GM19467 (cell line): Measurements from ENCODE around the gene SLFN12.
"Not testable (repeated sequence)": the region's sequence is repeated elsewhere in the genome, so short reads cannot be mapped to it uniquely, and the experiment has no call there.

Source experiments
- ATAC-seq: cut with Tn5 transposase; IDR thresholded peaks from one replicate; pipeline ENCODE4 v1.9.1; 2021; ENCODE audit warnings: mild to moderate bottlenecking, moderate library complexity; ENCODE audit not compliant: unreplicated experiment

SLFN12 gene

GRCh38 chr17:35414247-35414646 is 18.1 kb downstream of the SLFN12 start:
- ATAC-seq, result no peak

DNA sequence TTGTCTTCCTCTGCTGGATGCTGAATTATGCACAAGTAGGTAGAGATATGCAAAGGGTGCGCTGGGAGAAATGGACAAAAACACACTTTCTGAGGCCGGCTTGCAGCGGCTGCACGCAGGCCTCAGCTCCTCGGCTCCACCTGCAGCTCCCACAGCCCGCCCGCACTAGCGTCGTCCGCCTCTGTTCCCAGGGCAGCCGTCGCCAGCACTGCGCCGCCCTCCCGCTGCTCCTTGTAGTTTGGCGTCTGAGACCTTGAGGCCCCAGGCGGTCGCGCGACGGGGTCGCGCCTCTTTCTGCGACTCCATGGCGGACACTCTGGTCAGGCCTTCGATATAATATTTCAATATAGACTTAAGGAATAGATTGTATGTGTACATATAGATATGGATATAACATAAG is 24.8 kb downstream of the SLFN12 start:
- ATAC-seq, result no peak

- ATAC-seq, result no peak
Measured at GRCh38 chr17:35406568-35406967, 25.7 kb downstream of the SLFN12 start.

GRCh38 chr17:35404360-35404759 is 27.9 kb downstream of the SLFN12 start:
- no peak for ATAC-seq

- ATAC-seq, result not testable (repeated sequence)
Measured at GRCh38 chr17:35393783-35394182, 38.5 kb downstream of the SLFN12 start.

- no peak for ATAC-seq
Measured at GRCh38 chr17:35390663-35391062, 41.6 kb downstream of the SLFN12 start.

DNA sequence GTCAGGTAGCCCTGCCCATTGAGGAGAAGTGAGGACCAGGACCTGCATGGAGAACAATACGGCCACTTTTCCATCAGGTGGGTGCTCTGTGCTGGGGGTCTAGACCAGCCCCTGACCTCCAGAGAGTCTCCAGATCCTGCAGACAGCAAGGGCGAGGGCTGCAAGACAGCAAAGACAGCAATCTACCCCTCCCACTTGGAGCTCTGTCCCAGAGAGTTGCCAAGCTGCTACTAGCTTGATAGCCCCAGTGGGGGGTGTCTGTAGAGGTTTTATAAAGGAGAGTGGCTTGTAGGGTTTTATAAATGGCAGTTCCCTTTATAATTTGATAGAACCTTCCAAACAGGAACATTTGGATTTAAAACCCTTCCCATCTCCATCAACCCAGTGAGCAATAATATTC is 42.1 kb downstream of the SLFN12 start:
- no peak for ATAC-seq

DNA sequence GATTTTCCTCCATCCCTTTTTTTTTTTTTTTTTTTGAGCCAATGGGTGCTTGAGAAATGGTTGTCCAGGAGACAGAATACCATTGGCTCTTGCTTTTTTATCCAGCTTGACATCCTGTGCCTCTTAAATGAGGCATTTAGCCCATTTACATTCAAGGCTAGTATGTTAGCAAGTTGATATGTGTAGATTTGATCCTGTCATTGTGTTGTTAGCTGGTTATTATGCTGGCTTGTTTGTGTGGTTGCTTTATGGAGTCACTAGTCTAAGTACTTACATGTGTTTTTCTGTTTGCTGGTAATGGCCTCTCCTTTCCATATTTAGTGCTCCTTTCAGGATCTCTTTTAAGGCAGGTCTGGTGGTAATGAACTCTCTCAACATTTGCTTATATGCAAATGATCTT is 44.8 kb downstream of the SLFN12 start:
- no peak for ATAC-seq

- ATAC-seq, result no peak
Measured at GRCh38 chr17:35377706-35378105, 54.6 kb downstream of the SLFN12 start.

- ATAC-seq, result no peak
Measured at GRCh38 chr17:35377068-35377467, 55.2 kb downstream of the SLFN12 start.

DNA sequence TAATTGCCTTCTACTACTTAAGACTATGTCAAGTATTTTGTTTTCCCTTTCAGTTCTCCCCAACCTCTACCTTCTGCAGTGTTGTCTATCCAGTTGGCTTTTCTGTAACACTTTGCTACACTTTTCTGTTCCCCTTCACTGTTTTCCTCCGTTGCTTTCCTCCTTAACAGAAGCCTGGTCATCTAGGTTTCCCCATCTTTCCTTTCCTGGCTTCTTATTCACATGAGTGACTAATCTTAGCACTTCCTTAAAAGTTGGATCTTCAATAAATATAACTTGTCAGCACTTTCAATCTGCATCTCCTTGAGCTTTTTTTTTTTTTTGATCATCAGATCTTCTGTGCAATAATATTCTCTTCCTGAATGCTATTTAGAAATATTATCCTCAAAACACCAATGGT is 56.1 kb downstream of the SLFN12 start:
- no peak for ATAC-seq

DNA sequence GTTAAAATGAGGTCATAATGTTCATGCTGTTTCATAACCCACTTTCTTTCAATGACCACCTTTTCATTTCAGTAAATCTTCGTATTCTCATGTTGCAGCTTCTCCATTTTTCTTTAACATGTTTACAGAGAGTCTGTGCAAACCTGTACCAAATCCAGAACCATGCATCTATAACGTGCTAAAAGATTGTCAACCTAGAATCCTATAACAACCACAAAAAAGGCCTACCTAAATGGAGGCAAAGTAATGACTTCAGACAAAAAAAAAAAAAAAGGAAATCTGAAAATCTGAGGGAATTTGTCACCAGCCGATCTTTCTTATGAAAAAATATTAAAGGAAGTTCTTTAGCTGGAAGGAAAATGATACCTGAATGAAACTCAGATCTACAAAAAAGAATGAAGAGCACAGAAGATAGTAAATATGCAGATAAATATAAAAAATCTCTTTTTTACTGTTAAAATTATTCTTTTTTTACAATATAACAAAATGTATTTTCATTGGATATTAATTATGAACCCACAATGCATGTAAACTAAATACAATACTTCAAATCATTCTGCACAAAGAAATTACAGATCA is 57.4 kb downstream of the SLFN12 start:
- no peak for ATAC-seq

DNA sequence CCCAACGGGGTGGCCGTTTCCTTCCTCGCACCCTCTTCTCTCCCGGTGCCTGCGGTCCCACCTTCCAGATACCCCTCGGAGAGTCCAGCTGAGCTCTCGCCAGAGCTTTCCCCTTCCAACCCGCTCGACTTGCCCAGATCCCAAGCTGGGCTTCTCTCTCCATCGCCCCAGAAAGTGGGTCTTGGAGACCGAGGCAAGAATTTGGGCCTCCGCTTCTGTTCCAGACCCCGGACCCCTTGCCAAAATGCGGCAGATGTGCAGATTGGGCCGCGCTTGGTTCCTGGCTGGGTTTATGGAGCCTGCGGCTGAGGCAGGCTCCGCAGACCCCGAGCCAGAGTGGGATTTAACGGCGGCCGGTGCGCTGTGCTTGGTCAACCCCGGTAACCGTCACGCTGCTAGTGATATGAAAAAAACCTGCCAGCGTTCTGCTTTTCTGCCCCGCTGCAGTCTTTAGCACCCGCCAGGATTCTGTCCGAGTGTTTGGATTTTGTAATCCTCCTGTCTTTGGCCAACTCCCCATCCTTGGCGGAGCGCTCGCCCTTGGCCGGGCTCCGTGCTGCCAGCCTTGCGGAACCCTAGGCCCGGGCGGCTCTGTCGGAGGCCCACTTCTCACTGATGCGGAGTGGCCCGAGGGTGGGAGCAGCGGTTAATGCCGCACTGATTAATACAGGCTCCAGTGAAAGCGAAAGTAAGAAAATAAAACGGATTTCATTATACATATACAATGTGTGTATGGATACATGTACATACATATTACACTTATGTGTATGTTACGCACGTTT is 58.1 kb downstream of the SLFN12 start:
- no peak for ATAC-seq

- ATAC-seq, result no peak
Measured at GRCh38 chr17:35373534-35373983, 58.7 kb downstream of the SLFN12 start, which contains the start of gene SLFN11. Gene SLFN11 (minus strand): TSS chr17:35373621. CDS start chr17:35363807, 9,814 bp downstream.

GRCh38 chr17:35372846-35373533 is 59.3 kb downstream of the SLFN12 start:
- ATAC-seq, result no peak

DNA sequence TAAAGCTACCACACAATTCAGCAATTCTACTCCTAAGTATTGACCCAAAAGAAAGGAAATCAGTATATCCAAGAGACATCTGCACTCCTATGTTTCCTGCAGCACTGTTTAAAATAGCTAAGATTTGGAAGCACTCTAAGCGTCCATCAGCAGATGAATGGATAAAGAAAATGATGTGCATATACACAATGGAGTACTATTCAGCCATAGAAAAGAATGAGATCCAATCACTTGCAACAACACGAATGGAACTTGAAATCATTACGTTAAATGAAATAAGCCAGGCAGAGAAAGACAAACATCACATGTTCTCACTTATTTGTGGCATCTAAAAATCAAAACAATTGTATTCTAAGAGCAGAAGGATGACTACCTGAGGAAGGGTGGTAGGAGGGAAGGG is 60.4 kb downstream of the SLFN12 start:
- ATAC-seq, result no peak

DNA sequence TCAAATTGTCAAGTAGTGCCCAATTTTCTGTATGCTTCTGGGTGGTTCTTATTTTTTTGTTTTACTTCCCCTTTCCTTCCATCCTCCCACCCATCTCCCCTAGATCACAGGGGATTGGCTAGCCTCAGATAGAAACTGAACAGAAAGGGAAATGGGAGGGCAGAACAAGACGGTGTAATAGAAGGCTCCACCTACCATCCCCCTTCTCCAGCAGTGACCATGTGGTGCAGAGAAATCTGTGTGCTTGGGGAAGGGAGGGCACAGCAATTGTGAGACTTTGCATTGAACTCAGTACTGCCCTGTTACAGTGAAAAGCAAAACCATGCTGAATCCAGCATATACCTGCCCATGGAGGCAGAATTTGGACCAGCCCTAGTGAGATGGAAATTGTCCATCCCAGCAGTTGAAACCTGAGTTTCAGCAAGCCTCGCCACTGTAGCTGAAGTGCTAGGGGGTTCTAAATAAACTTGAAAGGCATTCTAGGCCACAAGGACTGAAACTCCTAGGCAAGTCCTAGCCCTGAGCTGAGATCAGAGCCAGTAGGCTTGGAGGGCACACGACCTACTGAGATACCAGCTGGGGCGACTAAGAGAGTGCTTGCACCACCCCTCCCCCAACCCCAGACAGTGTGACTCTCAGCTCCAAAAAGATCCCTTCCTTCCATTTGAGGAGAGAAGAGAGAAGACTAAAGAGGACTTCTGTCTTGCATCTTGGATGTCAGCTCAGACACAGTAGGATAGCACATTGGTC is 64.0 kb downstream of the SLFN12 start:
- ATAC-seq, result peak; percentile 94

DNA sequence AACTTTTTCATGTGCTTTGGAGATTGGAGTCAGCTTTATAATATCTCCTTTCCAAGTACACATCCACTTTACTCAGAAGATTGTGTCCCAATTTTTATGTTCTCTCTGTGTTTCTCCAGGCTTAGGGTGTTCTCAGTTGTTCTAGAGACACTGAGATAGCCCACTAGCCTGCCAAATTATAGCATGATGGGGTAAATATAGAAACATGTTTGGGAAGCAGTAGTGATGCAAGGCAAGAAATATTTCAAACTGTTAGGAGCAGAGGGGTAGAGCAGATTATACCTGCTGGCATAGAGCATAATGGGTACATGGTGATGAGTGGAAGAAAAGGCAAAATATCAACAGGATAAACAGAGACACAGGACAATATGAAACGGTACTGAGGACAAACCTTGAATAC is 71.3 kb downstream of the SLFN12 start:
- no peak for ATAC-seq
